GM18867 (cell line): ENCODE results near the gene MLC1.

Experiments
- ATAC-seq: cut with Tn5 transposase; IDR thresholded peaks from one replicate; pipeline ENCODE4 v1.9.1; 2021; ENCODE audit warnings: mild to moderate bottlenecking, moderate library complexity; ENCODE audit not compliant: unreplicated experiment

MLC1 gene

GRCh38 chr22:50058906-50059880, 26.0 kb downstream of the MLC1 start:
- no peak for ATAC-seq

- no peak for ATAC-seq
Measured at GRCh38 chr22:50058061-50058905, 26.9 kb downstream of the MLC1 start, which contains the start of gene TTLL8. TTLL8 (minus strand) TSS chr22:50058298.

- no peak for ATAC-seq
Measured at GRCh38 chr22:50057278-50058060, 27.8 kb downstream of the MLC1 start.

GRCh38 chr22:50056214-50056972, 28.8 kb downstream of the MLC1 start:
- ATAC-seq = no peak

- no peak for ATAC-seq
Measured at GRCh38 chr22:50053861-50054260, 31.4 kb downstream of the MLC1 start.

GRCh38 chr22:50051930-50052329, 33.3 kb downstream of the MLC1 start:
- no peak for ATAC-seq

- ATAC-seq = no peak
Measured at GRCh38 chr22:50049299-50050195, 35.7 kb downstream of the MLC1 start.

GRCh38 chr22:50048836-50049235, 36.4 kb downstream of the MLC1 start:
- ATAC-seq = no peak

- ATAC-seq = no peak
Measured at GRCh38 chr22:50048061-50048765, 37.0 kb downstream of the MLC1 start.

GRCh38 chr22:50047346-50047745, 37.9 kb downstream of the MLC1 start:
- ATAC-seq = no peak

- no peak for ATAC-seq
Measured at GRCh38 chr22:50046481-50047245, 38.6 kb downstream of the MLC1 start.

GRCh38 chr22:50046019-50046415, 39.2 kb downstream of the MLC1 start:
- no peak for ATAC-seq

GRCh38 chr22:50045211-50046018, 39.8 kb downstream of the MLC1 start:
- ATAC-seq = no peak

- ATAC-seq = no peak
Measured at GRCh38 chr22:50044485-50045118, 40.6 kb downstream of the MLC1 start.

GRCh38 chr22:50041361-50042065, 43.7 kb downstream of the MLC1 start:
- ATAC-seq = no peak

GRCh38 chr22:50040717-50041116, 44.5 kb downstream of the MLC1 start:
- ATAC-seq = no peak
